ENCODE measurements around the gene ELOVL5.
"Not testable (repeated sequence)": the region's sequence is repeated elsewhere in the genome, so short reads cannot be mapped to it uniquely, and the experiment has no call there.

Gene ELOVL5

GRCh38 chr6:53347250-53347920 is 1.4 kb downstream of the ELOVL5 start:
- H3K4me1 Mint-ChIP-seq: peaks cover 57% of the 10 kb centered on the region
- H3K4me3 Mint-ChIP-seq: peak overlapping the region; percentile 92
- H3K27ac Mint-ChIP-seq: peak overlapping the region; percentile 83
- H3K27me3 Mint-ChIP-seq: no peaks in the 10 kb centered on the region
- ATAC-seq: peak; percentile 28
- peaks cover 12% of the 10 kb centered on the region for H3K36me3 Mint-ChIP-seq
- no peaks in the 10 kb centered on the region for H3K9me3 Mint-ChIP-seq

DNA sequence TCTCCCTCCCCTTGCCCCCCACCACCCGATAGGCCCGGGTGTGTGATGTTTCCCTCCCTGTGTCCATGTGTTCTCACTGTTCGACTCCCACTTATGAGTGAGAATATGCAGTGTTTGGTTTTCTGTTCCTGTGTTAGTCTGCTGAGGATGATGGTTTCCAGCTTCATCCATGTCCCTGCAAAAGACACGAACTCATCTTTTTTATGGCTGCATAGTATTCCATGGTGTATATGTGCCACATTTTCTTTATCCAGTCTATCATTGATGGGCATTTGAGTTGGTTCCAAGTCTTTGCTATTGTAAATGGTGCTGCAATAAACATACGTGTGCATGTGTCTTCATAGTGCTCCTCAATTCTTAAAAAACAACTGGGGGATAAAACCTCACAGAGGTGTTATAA is 2.7 kb downstream of the ELOVL5 start:
- ATAC-seq, H3K9me3 Mint-ChIP-seq, H3K27me3 Mint-ChIP-seq: not testable (repeated sequence)
- Mint-ChIP-seq H3K4me3 (peak overlapping the region; percentile 92), H3K27ac (peak overlapping the region; percentile 83), H3K4me1 (peaks cover 70% of the 10 kb centered on the region), H3K36me3 (peaks cover 12% of the 10 kb centered on the region)

GRCh38 chr6:53344969-53345368 is 3.8 kb downstream of the ELOVL5 start:
- no peaks in the 10 kb centered on the region for H3K27me3 Mint-ChIP-seq
- ATAC-seq: no peak
- peak overlapping the region; percentile 30 for H3K4me3 Mint-ChIP-seq
- peaks cover 76% of the 10 kb centered on the region for H3K4me1 Mint-ChIP-seq
- H3K9me3 Mint-ChIP-seq: no peaks in the 10 kb centered on the region
- peaks cover 12% of the 10 kb centered on the region for H3K36me3 Mint-ChIP-seq
- H3K27ac Mint-ChIP-seq: peak overlapping the region; percentile 83

GRCh38 chr6:53343092-53343491 is 5.7 kb downstream of the ELOVL5 start:
- Mint-ChIP-seq H3K9me3 (no peaks in the 10 kb centered on the region), H3K27ac (peak overlapping the region; percentile 83), H3K36me3 (peaks cover 12% of the 10 kb centered on the region), H3K27me3 (no peaks in the 10 kb centered on the region), H3K4me3 (peak overlapping the region; percentile 41), H3K4me1 (peaks cover 85% of the 10 kb centered on the region)
- no peak for ATAC-seq

DNA sequence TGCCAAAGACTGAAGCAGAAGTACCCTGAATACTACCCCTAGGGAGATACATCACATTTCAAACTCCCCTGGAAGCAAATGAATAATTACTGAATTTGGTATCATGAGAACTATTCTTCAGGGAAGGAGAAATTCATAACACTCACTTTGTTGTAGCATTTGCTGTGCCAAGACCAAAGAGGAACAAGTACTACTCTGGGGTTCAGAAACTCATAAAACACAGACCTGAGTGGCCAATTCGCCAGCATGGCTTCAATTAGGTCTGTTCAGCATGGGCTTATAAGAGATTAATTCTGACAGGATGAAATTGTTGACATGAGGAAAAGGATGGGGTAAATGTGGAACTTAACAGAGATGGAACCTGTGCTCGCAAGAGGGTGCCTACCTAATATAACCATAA is 6.5 kb downstream of the ELOVL5 start:
- ATAC-seq: peak; percentile 60
- Mint-ChIP-seq H3K9me3 (no peaks in the 10 kb centered on the region), H3K27ac (peak overlapping the region; percentile 83), H3K4me3 (peak overlapping the region; percentile 20), H3K27me3 (no peaks in the 10 kb centered on the region), H3K4me1 (peaks cover 92% of the 10 kb centered on the region), H3K36me3 (peaks cover 21% of the 10 kb centered on the region)

GRCh38 chr6:53340536-53340935 is 8.2 kb downstream of the ELOVL5 start:
- H3K27ac Mint-ChIP-seq: peak overlapping the region; percentile 83
- peaks cover 92% of the 10 kb centered on the region for H3K4me1 Mint-ChIP-seq
- no peaks in the 10 kb centered on the region for H3K9me3 Mint-ChIP-seq
- H3K4me3 Mint-ChIP-seq: peak overlapping the region; percentile 1
- H3K27me3 Mint-ChIP-seq: no peaks in the 10 kb centered on the region
- H3K36me3 Mint-ChIP-seq: peaks cover 15% of the 10 kb centered on the region
- no peak for ATAC-seq

DNA sequence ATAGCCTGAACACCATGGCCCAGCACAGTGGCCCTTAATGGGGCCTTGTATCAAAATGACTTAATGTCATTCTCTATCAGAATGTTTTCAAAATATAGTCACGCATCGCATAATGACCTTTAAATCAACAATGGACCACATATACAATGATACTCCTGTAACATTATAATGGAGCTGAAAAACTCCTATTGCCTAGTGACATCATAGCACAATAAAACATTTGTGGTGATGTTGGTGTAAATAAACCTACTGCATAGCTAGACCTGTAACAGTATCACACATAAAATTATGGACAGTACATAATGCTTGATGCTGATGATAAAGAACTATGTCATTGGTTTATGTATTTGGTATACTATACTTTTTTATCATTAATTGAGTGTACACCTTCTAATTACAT is 9.3 kb downstream of the ELOVL5 start:
- H3K36me3 Mint-ChIP-seq: peaks cover 11% of the 10 kb centered on the region
- H3K4me1 Mint-ChIP-seq: peaks cover 92% of the 10 kb centered on the region
- peak overlapping the region; percentile 59 for H3K27ac Mint-ChIP-seq
- no peak for ATAC-seq
- no peaks in the 10 kb centered on the region for H3K9me3 Mint-ChIP-seq
- no peak overlapping the region for H3K4me3 Mint-ChIP-seq
- H3K27me3 Mint-ChIP-seq: no peaks in the 10 kb centered on the region

DNA sequence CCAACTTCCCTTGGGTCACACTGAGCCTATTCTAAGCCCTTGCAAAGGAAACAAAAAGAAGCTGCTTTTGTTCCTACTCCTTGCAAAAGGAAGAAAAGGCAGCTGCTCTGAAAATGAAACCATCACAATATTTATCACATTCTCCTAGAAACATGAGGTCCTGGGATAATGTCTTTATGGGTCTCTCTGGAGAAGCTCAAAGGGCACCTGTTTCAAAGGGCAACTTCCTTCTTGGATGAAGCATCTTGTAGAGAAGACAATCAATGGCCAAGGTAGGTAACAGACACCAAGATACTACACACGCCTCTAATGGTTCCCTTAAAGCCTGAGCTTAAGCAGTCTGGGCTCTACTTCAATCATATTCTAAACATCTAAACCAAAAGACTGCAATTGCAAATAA is 10.4 kb downstream of the ELOVL5 start:
- Mint-ChIP-seq H3K4me3 (no peak overlapping the region), H3K27me3 (no peaks in the 10 kb centered on the region), H3K9me3 (no peaks in the 10 kb centered on the region), H3K27ac (peak overlapping the region; percentile 85), H3K36me3 (peaks cover 11% of the 10 kb centered on the region), H3K4me1 (peaks cover 88% of the 10 kb centered on the region)
- ATAC-seq: no peak

- H3K4me3 Mint-ChIP-seq: peak overlapping the region; percentile 82
- peaks cover 30% of the 10 kb centered on the region for H3K36me3 Mint-ChIP-seq
- peaks cover 87% of the 10 kb centered on the region for H3K4me1 Mint-ChIP-seq
- no peaks in the 10 kb centered on the region for H3K27me3 Mint-ChIP-seq
- ATAC-seq: no peak
- H3K27ac Mint-ChIP-seq: peak overlapping the region; percentile 85
- H3K9me3 Mint-ChIP-seq: no peaks in the 10 kb centered on the region
Measured at GRCh38 chr6:53336070-53336469, 12.7 kb downstream of the ELOVL5 start.

GRCh38 chr6:53335224-53335994 is 13.3 kb downstream of the ELOVL5 start:
- H3K27ac Mint-ChIP-seq: peak overlapping the region; percentile 85
- peaks cover 34% of the 10 kb centered on the region for H3K36me3 Mint-ChIP-seq
- peak; percentile 98 for ATAC-seq
- H3K4me1 Mint-ChIP-seq: peaks cover 85% of the 10 kb centered on the region
- H3K4me3 Mint-ChIP-seq: peak overlapping the region; percentile 82
- no peaks in the 10 kb centered on the region for H3K27me3 Mint-ChIP-seq
- no peaks in the 10 kb centered on the region for H3K9me3 Mint-ChIP-seq

DNA sequence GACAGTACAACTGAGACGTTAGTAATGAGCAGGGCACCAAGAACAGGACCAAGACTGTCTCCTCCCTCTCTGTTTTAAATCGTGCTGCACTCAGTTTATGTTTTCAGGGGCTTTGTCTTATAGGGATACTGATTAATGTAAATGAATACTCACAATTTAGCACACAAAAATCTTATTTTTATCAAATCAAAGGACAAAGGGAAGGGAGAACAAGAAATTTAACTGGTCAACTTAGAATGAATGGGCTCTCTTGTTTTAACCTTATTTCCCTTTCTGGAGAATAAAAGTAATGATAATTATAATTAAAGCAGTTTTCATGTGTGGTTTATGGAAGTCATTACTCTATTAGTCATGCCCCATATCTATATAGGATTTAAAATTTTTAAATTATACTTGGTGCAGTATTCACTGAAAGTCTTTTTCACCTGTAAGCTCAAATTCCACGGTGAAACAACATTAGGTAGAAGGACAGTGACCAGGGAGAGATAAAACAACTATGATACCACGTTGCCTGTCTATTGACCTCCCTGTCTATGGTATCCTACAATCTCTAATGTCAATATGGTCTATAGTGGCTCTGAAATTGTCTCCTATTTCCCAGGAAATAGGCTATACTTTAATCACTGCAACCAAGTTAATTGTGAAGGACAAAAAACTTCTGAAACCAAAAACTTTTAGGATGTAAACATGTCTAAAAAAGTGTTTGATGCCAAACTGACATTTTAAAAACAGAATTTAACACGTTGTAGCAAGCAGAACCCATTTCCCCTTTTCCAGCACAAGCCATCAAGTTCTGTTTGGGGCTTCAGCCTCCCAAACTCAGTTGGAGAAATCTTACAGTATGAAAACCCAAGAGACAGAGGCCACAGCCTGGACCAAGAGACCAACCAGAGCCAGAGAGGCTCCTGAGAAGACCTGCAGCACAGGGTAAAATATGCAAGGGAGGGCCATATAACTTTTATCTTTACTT is 15.0 kb downstream of the ELOVL5 start:
- H3K4me3 Mint-ChIP-seq: peak overlapping the region; percentile 62
- H3K9me3 Mint-ChIP-seq: no peaks in the 10 kb centered on the region
- H3K36me3 Mint-ChIP-seq: peaks cover 34% of the 10 kb centered on the region
- no peaks in the 10 kb centered on the region for H3K27me3 Mint-ChIP-seq
- peak overlapping the region; percentile 85 for H3K27ac Mint-ChIP-seq
- ATAC-seq: no peak
- peaks cover 77% of the 10 kb centered on the region for H3K4me1 Mint-ChIP-seq

DNA sequence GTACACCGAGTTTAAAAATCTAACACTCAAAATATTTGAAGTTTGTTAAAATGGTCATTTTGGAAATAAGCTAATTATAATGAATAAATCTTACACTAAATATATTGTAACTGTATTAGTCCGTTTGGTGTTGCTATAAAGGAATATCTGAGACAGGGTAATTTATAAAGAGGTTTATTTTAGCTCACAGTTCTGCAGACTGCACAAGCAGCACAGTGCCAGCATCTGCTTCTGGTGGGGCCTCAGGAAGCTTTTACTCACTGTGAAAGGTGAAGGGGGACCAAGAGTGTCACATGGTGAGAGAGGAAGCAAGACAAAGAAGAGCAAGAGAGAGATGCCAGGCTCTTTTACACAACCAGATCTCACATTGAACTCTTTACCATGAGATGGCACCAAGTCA is 17.1 kb downstream of the ELOVL5 start:
- Mint-ChIP-seq H3K4me3 (no peak overlapping the region), H3K27ac (peak overlapping the region; percentile 82)
- ATAC-seq: no peak

GRCh38 chr6:53330137-53330536 is 18.6 kb downstream of the ELOVL5 start:
- ATAC-seq: no peak
- Mint-ChIP-seq H3K36me3 (peaks cover 38% of the 10 kb centered on the region), H3K9me3 (no peaks in the 10 kb centered on the region), H3K27me3 (no peaks in the 10 kb centered on the region), H3K4me1 (peaks cover 78% of the 10 kb centered on the region), H3K4me3 (no peak overlapping the region), H3K27ac (no peak overlapping the region)

More for the DNA sequence above, 17.1 kb downstream of the ELOVL5 start:
- Mint-ChIP-seq H3K9me3 (no peaks in the 10 kb centered on the region), H3K4me1 (peaks cover 77% of the 10 kb centered on the region), H3K27me3 (no peaks in the 10 kb centered on the region), H3K36me3 (peaks cover 32% of the 10 kb centered on the region)

- Mint-ChIP-seq H3K9me3 (no peaks in the 10 kb centered on the region), H3K27me3 (no peaks in the 10 kb centered on the region), H3K4me1 (peaks cover 80% of the 10 kb centered on the region), H3K27ac (peak overlapping the region; percentile 72), H3K4me3 (no peak overlapping the region), H3K36me3 (peaks cover 45% of the 10 kb centered on the region)
- no peak for ATAC-seq
Measured at GRCh38 chr6:53328375-53328774, 20.4 kb downstream of the ELOVL5 start.

- H3K4me3 Mint-ChIP-seq: no peak overlapping the region
- peaks cover 35% of the 10 kb centered on the region for H3K36me3 Mint-ChIP-seq
- no peak for ATAC-seq
- H3K27ac Mint-ChIP-seq: peak overlapping the region; percentile 72
- H3K9me3 Mint-ChIP-seq: no peaks in the 10 kb centered on the region
- H3K4me1 Mint-ChIP-seq: peaks cover 80% of the 10 kb centered on the region
- H3K27me3 Mint-ChIP-seq: no peaks in the 10 kb centered on the region
Measured at GRCh38 chr6:53327017-53327395, 21.7 kb downstream of the ELOVL5 start.
